ENCODE data around the gene LRRC43. TPM values are rescaled to one million over a fixed set of nuclear protein-coding genes. Genes with fewer than 3 reads are reported as not detected.

The LRRC43 gene
- total and polyA plus RNA-seq, 2 experiments from 2014 or later, result 2.0 to 5.2 TPM

- no peaks in the 10 kb centered on the region for H3K4me1 ChIP-seq (ENCODE audit: low read depth)
- H3K27ac ChIP-seq, result no peak overlapping the region
- no peak for DNase-seq (ENCODE audit: low read depth in 1 of 2, low spot score in 1 of 2)
- no peaks in the 10 kb centered on the region for H3K9me3 ChIP-seq (ENCODE audit: low read depth)
- H3K36me3 ChIP-seq, result no peaks in the 10 kb centered on the region
- H3K4me3 ChIP-seq, result no peak overlapping the region
- no peaks in the 10 kb centered on the region for H3K27me3 ChIP-seq
- no peak for TF ChIP-seq CTCF (IDR thresholded peaks at IDR 0.05; ENCODE audit: low read depth, low read length)
Observed at GRCh38 chr12:122159882-122160281, 23.0 kb upstream of the LRRC43 start.

GRCh38 chr12:122160761-122161160 is 22.2 kb upstream of the LRRC43 start:
- TF ChIP-seq CTCF (IDR thresholded peaks at IDR 0.05; ENCODE audit: low read depth, low read length), result no peak
- H3K27ac ChIP-seq, result no peak overlapping the region
- no peak for DNase-seq (ENCODE audit: low read depth in 1 of 2, low spot score in 1 of 2)
- H3K4me3 ChIP-seq, result no peak overlapping the region
- no peaks in the 10 kb centered on the region for H3K9me3 ChIP-seq (ENCODE audit: low read depth)
- no peaks in the 10 kb centered on the region for H3K27me3 ChIP-seq
- no peaks in the 10 kb centered on the region for H3K4me1 ChIP-seq (ENCODE audit: low read depth)
- H3K36me3 ChIP-seq, result no peaks in the 10 kb centered on the region

DNA sequence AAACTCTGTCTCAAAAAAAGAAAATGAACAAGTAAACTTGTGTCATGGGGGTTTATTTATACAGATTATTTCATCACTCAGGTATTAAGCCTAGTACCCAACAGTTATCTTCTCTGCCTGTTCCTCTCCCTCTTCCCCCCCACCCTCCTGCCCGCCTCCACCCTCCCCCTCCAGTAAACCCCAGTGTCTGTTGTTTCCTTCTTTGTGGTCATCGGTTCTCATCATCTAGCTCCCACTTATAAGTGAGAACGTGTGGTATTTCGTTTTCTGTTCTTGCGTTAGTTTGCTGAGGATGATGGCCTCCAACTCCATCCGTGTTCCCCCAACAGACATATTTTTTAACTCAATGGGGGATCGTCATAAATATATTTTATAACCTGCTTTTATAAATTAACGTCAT is 21.2 kb upstream of the LRRC43 start:
- H3K27ac ChIP-seq, result no peak overlapping the region
- no peaks in the 10 kb centered on the region for H3K36me3 ChIP-seq
- H3K27me3 ChIP-seq, result no peaks in the 10 kb centered on the region
- no peak for TF ChIP-seq CTCF (IDR thresholded peaks at IDR 0.05; ENCODE audit: low read depth, low read length)
- H3K9me3 ChIP-seq (ENCODE audit: low read depth), result no peaks in the 10 kb centered on the region
- no peak for DNase-seq (ENCODE audit: low read depth in 1 of 2, low spot score in 1 of 2)
- no peaks in the 10 kb centered on the region for H3K4me1 ChIP-seq (ENCODE audit: low read depth)
- H3K4me3 ChIP-seq, result no peak overlapping the region

DNA sequence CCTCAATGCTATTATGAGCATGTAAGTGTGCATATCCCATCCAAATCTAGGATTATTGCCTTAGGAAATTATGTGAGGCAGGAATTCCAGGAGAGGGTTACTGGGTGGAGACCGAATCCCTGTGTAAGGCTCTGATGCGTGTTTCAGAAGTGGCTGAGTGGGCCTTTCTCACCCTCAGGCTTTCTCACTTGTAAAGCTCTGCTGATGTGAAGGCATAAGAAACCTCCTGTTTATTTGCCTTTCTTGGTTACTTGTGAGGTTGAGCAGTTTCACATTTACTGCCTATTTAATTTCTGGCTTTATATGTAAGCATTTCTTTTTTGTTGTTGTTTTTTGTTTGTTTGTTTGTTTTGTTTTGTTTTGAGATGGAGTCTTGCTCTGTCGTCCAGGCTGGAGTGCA is 19.9 kb upstream of the LRRC43 start:
- Histone ChIP-seq H3K27me3 (no peaks in the 10 kb centered on the region), H3K36me3 (no peaks in the 10 kb centered on the region), H3K27ac (no peak overlapping the region), H3K4me1 (ENCODE audit: low read depth) (no peaks in the 10 kb centered on the region), H3K4me3 (no peak overlapping the region), H3K9me3 (ENCODE audit: low read depth) (no peaks in the 10 kb centered on the region)
- DNase-seq (ENCODE audit: low read depth in 1 of 2, low spot score in 1 of 2), result no peak
- no peak for TF ChIP-seq CTCF (IDR thresholded peaks at IDR 0.05; ENCODE audit: low read depth, low read length)

DNA sequence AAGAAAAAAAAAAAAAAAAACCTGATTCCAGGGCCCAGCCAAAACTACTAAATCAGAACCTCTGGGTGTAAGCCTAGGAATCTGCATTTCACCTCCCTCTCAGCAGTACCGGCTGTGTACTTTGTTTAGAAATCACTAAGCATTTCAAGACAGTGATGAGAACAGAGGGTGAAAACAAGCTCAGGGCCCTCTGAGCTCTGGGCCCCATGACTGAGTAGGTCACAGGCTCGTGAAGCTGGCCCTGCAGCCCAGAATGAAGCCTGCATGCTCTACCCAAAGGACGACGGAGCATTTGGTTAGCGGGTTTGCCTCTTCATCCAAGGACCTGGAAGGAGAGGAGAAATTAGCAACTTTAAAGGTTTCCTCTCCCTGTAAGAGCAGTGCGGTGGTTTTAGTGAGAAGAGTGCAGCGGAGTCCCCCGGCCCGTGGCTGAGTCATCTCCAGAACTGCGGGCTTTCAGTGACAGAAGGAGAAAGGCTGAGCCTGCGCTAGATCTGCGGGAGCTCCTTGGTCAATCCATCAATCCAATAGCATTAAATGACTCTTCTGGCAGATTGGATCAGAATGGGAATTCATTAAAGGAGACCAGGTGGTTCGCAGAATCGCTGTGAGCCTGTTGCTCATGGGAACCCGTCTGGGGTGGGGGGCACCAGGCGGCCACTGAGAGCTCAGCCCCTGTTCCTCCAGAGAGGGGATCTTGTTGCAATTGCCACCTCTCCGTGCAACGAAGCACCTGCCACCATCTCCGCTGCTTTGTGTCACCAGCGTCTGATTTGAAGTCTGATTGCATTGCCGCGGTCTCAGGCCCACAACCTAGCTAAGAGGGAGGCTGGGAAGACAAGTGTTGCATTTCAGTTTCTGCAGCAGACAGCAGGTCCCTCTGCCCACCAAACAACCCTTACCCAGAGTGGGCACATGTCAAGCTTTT is 16.2 kb upstream of the LRRC43 start:
- TF ChIP-seq CTCF (IDR thresholded peaks at IDR 0.05; ENCODE audit: low read depth, low read length), result no peak
- Histone ChIP-seq H3K4me3 (no peak overlapping the region), H3K36me3 (no peaks in the 10 kb centered on the region), H3K27ac (no peak overlapping the region), H3K9me3 (ENCODE audit: low read depth) (no peaks in the 10 kb centered on the region), H3K4me1 (ENCODE audit: low read depth) (no peaks in the 10 kb centered on the region), H3K27me3 (no peaks in the 10 kb centered on the region)
- DNase-seq (ENCODE audit: low read depth in 1 of 2, low spot score in 1 of 2), result no peak

Measured in cardiac muscle cell (in vitro differentiated cells and primary cell).